ENCODE measurements around the gene CCNT1.
"Not testable (repeated sequence)": the region's sequence is repeated elsewhere in the genome, so short reads cannot be mapped to it uniquely, and the experiment has no call there.

Gene CCNT1

DNA sequence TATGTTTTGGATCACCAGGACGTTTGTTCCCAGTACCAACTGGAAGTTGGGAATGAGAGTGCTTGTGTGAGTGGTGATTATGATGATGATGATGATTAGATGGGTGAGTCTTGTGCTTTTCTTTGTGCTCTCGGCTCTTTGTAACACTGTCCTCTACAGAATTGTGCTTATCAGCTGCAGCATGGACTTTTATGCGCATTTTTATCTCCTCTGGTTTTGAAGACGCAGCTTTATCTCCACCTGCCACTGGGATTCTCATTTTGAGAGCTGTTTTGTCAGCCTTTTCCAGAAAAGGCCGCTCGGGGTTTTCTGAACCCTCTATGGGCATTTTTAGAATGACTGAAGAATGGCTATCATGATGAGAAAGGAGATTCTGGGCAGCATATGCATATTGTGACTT, 22.9 kb downstream of the CCNT1 start:
- in situ Hi-C loops (cut with MboI; ENCODE audit: low sequenced_read_pairs) = no loop called here

DNA sequence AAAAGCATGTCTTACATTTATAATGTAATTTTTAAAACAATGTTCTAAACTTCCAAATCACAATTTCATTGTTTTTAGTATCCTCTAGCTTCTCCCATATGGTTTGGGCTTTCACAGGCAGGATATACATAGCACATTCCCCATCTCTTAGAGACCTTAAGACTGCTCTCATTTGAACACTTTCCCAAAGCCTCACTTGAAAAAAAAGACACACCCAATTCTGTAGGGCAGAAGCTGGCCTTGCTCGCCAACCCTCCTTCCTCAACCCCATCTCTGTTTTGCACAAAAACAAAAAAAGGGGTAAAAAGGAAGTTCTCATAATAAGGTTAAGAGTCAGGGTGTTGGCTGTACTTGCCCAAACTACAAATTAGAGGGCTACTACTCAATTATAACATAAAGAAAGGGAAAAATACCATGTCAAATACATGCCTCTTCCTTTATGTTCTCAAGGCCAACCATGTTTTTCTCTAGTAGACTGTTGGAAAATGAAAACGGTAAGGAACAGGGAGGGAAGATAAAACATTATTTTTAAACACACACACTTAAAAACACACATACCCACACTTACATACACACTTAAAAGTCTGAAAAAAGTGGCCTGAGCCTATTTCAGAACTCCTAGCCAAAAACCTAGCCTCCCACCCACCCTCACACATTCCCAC, 24.6 kb downstream of the CCNT1 start:
- in situ Hi-C loops (cut with MboI; ENCODE audit: low sequenced_read_pairs) = no loop called here

DNA sequence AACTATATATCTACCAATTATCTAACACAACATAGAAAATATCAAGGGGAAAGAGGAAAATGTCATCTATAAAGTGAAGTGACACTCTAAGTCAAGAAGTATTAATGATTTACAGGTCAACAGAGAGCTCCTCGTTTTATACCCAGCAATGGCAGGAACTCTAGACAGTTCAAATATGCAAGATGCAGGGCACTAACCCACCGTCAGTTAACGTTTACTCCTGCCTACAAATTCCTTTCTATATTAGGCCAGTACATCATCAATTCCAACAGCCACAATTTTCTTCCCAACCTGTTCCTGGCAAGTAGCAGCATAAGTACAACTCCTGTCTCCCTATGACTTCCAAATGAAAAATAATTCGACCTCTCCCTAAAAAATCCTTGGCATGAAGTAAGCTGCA, 25.5 kb downstream of the CCNT1 start:
- in situ Hi-C loops (cut with MboI; ENCODE audit: low sequenced_read_pairs) = no loop called here

DNA sequence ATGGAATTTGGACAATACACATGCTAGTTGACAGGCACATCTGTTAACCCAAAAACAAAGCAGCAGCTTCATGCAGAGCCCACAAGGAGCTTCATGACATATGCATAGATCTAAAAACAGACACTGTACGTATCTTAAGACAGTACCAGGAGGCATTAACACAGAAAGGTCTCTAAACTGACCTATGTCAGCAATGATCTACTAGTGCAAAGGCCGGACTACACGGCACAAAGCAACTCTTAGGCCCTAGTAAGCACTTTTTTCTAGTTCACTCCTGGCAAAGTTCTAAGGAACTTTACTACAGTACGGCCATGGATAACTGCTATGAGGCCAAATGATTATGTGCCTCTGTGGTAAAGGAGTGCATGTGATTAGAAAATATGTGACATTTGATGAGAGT, 26.1 kb downstream of the CCNT1 start:
- in situ Hi-C loops (cut with MboI; ENCODE audit: low sequenced_read_pairs) = no loop called here

DNA sequence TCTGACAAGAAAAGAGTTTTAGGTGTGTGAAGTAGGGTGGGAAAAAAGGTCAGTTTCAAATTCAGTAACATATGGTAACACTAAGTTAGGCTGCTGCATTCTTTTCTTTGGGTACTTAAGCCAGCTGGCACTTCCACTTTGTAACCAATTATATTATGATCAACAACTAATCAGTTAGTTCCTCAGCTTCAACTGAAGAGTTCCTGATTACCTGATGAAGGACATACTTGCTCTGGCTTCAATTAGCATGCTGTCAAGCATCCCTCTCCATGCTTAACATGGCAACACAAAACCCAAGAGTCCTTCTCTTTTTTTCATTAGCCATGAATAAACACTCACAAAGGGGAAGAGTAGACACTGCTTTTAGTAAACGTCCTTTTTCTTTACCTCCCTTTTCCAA, 27.7 kb downstream of the CCNT1 start:
- in situ Hi-C loops (cut with MboI; ENCODE audit: low sequenced_read_pairs) = no loop called here

DNA sequence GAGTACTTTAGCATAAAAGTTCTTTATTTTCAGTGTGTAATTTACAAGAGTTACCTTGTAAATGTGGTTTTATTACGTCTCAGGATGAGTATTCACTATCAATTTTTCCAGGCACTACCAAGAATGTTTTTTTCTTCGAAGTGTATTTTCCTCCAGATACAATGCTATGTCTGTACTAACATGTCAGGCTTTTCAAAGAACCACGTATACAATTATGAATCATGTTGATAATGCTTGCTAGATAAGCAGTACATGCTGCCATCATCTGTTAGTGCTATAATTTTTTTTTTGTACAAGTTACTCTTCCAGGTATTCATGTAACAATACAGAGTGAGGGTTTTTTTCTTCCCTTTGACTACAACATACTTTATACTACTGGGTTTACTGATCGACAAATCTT, 28.9 kb downstream of the CCNT1 start:
- in situ Hi-C loops (cut with MboI; ENCODE audit: low sequenced_read_pairs) = no loop called here

DNA sequence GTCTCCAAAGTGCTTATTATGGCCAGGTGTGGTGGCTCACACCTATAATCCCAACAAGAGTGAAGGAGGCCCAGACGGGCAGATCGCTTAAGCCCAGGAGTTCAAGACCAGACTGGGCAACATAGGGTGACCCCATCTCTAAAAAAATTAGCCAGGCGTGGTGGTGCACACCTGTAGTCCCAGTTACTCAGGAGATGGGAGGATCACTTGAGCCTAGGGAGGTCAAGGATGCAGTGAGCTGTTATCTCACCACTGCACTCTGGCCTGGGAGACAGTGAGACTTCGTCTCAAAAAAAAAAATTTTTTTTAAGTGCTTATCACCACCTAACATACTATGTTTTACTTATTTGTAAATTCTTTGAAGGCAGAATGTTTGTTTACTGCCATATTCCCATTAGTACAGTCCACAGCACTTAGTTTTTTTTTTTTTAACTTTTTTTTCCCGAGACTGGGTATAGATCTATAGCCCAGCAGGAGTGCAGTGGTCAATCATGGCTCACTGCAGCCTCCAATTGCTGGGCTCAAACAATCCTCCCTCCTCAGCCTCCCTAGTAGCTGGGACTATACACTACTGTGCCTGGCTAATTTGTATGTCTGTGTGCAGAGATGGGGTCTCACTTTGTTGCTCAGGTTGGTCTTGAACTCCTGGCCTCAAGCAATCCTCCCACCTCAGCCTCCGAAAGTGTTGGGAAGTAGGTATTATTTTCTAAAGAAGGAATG, 29.7 kb downstream of the CCNT1 start:
- in situ Hi-C loops (cut with MboI; ENCODE audit: low sequenced_read_pairs) = no loop called here

DNA sequence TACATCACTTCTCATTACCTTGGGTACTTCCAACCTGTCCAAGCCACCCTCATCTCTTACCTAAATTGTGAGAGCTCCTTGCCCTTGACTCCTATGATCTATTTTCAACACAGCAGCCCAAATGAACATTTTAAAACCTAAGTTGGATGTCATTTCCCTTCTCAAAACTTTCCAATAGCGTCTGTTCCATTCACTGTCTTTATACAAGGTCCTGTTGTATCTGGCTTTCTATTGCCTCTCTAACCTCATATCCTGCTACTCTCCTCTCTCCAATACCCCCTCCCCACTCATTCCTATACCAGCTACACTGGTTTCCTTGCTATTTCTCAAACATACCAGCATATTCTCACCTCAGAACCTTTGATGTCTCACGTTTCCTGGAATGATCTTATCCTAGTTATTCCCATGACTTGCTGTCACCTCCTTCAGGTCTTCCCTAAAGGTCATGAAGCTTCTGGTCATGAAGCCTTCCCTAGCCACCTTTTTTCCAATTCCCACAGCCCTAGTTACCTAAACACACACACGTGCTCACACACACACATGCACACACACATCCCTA, 30.4 kb downstream of the CCNT1 start:
- in situ Hi-C loops (cut with MboI; ENCODE audit: low sequenced_read_pairs) = no loop called here

DNA sequence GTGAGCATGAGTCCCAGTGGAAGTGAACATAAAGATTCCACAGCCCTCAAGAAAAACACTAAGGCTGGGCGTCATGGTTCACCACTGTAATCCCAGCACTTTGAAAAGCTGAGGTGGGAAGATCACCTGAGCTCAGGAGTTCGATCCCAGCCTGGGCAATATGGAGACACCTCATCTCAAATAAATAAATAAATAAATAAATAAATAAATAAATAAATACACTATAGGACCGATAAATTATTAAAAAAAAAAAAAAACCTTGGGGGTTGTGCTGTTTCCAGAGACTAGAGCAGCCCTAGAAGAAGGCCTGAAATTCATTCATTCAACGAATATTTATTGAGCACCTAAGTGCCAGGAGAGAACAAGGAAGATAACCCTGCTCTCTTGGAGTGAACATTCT, 33.0 kb downstream of the CCNT1 start:
- in situ Hi-C loops (cut with MboI; ENCODE audit: low sequenced_read_pairs) = no loop called here

DNA sequence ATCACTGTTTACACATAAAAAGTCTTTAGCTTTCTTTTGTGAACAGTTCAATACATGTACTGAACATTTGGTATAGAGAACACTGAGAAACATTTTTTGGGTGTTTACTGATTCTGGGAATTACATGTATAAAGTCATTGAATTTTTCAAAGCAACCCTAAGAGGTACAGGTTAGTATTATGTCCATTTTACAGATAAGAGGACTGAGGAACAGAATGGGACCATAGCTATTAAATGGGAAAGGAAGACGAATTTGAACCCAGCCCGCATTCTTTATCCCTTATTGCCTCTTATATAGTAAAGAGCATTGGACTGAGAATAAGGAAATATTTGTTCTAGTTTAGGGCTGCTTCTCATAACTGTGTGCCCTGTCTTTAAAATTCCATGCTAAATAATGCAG, 33.6 kb downstream of the CCNT1 start:
- in situ Hi-C loops (cut with MboI; ENCODE audit: low sequenced_read_pairs) = no loop called here

DNA sequence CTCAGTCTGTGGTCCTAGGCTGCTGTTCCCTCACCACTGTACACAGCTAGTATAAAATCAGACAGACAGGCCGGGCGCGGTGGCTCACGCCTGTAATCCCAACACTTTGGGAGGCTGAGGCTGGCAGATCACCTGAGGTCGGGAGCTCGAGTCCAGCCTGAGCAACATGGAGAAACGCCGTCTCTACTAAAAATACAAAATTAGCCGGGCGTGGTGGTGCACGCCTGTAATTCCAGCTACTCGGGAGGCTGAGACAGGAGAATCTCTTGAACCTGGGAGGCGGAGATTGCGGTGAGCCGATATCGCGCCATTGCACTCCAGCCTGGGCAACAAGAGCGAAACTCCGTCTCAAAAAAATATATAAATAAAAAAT, 34.0 kb downstream of the CCNT1 start:
- in situ Hi-C loops (cut with MboI; ENCODE audit: low sequenced_read_pairs) = not testable (repeated sequence)

DNA sequence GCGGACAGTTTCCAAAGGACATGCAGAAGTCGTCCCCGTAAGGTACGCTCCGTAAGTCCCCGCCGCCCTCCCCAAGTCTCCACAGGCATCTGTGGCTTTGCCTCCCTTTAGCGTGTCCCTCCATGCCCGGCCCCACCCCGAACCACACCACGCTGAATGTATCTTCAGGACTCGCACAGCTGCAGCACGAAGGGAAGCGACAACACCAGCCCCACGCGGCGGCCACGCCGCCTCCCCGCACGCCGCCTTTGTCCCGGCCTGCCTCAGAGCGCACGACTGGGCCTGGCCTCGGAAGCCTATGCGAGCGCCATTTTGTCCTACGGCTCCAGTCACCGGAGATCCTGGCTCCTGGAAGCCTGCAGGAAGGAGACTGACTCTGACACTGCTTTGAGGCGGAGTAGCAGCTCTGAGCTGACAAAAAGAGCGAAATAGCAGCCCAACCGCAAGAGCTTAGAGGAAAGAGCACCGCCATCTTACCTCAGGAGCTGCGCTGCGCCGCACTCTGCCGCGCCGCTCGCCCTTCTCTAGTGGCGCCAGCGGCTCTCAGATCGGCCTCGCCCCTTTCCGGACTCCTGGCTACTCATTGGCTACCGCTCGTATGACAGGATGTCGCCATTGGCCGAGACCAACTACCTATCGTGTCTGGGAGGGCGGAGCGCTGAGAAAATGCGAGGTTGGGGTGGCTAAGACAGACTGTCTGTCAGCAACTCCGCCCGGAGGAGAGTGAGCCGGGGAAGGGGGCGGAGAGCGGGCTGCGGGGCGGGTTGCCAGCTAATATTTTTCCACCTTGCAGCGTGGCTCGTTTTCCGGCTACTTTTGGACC, 34.6 kb downstream of the CCNT1 start, which contains the start of gene KANSL2:
KANSL2 (minus strand) TSS at position 529 of the 823 bp plus-strand sequence. CDS start 606 bp downstream, outside the sequence.
- in situ Hi-C loops (cut with MboI; ENCODE audit: low sequenced_read_pairs) = no loop called here

DNA sequence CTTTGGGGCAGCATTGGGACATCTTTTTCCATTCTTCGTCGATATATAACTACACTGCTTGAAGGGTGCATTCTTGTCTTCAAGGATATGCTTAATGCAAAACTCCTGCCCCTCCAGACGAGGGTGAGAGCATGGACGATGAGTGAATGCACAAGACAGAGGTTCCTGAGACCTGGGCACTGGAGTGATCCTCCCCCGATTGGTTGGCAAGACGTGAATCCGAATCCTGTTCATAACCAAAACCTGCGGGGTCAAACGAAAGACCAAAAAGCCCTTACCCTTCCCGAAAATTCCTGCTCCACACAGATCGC, 35.2 kb downstream of the CCNT1 start:
- in situ Hi-C loops (cut with MboI; ENCODE audit: low sequenced_read_pairs) = no loop called here

DNA sequence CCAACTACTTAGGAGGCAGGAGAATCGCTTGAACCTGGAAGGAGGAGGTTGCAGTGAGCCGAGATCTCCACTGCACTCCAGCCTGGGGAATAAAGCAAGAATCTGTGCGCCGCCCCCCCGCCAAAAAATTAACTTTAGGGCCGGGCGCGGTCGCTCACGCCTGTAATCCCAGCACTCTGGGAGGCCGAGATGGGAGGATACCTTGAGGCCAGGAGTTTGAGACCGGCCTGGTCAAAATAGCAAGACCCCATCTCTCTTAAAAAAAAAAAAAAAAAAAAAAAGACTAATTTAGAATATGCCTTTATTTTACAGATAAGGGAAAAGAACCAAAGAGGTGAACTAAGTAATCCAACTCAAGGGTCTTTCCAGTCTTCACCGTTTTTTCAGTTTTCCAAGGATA, 35.6 kb downstream of the CCNT1 start:
- in situ Hi-C loops (cut with MboI; ENCODE audit: low sequenced_read_pairs) = no loop called here

DNA sequence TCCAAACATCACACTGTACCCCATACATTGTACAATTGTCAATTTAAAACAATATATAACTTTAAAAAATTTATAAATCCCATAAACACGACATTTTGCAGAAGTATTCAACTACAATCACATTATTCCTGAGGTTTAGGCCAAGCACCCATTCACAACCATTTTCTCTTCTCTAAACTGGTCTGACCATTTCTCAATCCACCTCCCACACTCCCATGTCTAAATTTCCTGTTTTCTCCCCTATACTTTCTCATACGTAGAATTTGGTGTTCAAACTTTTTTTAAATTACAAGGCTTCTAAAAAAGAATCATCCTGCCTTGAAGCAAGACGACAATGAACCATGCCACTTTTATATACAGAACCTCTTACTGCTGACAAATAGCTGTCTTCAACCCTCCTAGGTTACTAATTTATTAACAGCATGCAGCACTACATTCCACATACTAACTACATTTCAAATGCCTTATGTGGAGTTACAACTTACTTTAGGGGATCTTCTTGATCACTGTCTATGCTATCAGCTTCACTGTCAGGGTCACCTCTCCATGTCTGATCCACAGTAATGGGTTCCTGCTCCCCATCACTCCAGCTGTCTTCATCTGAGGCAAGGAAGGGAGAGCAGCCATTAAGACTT, 37.8 kb downstream of the CCNT1 start:
- in situ Hi-C loops (cut with MboI; ENCODE audit: low sequenced_read_pairs) = no loop called here

DNA sequence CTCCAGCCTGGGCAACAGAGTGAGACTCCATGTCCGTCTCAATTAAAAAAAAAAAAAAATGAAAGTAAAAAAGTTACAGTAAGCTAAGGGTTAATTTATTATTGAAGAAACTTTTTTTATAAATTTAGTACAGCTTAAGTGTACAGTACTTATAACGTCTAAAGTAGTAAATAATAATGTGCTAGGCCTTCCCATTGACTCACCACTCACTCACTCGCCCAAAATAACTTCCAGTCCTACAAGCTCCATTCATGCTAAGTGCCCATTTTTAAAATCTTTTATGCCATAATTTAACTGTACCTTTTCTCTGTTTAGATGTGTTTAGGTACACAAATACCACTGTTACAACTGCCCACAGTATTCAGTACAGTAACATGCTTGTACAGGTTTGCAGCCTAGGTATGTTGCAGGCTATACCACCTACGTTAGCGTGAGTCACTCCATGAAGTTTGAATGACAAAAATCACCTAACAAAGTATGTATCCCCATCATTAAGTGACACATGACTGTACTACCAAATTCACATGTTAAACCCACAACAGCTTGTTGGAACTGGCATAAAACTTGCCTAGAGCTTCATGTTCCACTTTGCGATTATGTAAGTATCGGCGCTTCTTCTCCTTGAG, 45.2 kb downstream of the CCNT1 start:
- in situ Hi-C loops (cut with MboI; ENCODE audit: low sequenced_read_pairs) = no loop called here

DNA sequence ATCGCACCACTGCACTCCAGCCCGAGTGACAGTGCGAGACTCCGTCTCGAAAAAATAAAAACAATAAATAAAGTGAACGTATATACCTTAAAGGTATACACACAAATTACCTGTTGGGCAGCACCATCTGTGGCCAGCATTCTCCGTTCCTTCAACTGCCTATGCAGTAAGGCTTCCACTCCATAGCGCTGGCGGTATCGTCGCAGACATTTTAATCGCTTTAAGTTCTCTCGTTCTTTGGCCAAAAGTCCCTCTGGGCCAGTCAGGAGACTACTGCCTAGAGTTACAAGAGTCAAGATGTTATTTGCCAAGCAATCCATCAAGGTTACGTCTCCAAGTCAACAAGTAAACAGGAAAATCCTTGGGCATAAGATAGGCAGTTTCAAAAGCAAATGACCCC, 47.5 kb downstream of the CCNT1 start:
- in situ Hi-C loops (cut with MboI; ENCODE audit: low sequenced_read_pairs) = no loop called here

DNA sequence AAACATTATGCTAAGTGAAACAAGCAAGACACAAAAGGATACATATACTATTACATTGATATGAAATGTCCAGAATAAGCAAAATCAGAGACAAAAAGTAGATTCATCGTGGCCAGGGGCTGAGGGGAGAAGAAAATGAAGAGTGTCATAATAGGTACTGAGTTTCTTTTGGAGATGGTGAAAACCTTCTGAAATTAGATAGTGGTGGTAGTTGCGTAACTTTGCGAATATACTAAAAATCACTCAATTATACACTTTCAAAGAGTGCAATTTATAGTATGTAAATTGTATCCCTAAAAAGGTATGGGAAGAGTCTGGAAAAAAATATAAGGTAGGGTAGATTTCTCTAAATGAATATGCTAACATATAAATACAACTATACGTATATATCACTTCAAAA, 56.6 kb downstream of the CCNT1 start:
- in situ Hi-C loops (cut with MboI; ENCODE audit: low sequenced_read_pairs) = no loop called here

DNA sequence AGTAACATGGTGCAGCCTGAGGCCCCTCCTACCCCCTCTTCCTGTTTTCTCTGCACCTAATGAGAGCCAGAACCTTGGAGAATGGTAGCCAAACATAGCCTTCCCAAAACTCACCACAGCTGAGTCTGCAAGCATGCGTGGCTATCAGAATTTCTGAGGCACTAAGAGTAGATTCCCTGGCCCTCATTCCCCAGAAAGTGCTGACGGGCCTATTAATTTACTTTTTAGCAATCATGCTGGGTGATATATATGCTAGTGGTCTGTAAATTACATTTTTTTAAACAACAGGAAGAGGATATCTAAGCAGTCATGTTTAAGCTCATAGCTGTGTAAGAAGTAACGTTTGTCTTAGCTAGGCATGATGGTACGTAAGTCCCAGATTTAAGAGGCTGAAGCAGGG, 64.8 kb downstream of the CCNT1 start:
- in situ Hi-C loops (cut with MboI; ENCODE audit: low sequenced_read_pairs) = no loop called here

DNA sequence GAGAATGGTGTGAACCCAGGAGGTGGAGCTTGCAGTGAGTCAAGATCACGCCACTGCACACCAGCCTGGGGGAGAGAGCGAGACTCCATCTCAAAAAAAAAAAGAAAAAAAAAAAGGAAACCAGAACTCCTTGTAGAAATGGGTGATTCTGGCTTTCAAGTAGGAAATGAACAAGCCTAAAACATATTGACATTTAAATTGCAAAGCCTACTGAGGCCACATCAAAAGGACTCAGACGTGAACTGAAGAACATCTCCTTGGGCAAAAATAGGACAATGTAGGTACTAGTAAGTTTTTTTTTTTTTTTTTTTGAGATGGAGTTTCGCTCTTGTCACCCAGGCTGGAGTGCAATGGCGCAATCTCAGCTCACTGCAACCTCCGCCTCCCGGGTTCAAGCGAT, 71.2 kb downstream of the CCNT1 start:
- in situ Hi-C loops (cut with MboI; ENCODE audit: low sequenced_read_pairs) = not testable (repeated sequence)

DNA sequence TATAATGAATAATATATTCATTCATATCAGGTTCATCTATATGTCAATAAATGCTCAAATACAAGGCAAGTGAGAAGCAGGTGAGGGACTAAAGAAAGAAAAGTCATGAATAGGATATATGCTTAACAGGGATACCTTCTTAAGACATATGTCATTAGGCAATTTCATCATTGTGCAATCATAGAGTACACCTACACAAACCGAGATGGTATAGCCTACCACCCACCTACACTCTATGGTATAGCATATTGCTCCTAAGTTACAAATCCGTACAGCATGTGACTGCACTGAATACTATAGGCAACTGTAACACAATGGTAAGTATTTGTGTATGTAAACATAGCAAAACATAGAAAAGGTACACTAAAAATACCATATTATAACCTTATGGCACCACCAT, 73.5 kb downstream of the CCNT1 start:
- in situ Hi-C loops (cut with MboI; ENCODE audit: low sequenced_read_pairs) = no loop called here
